Peyer's patch (tissue), 4 donors: ENCODE measurements around the gene CASKIN2. TPM values are rescaled to one million over a fixed set of nuclear protein-coding genes. Genes with fewer than 3 reads are reported as not detected.
"Not testable (repeated sequence)": the region's sequence is repeated elsewhere in the genome, so short reads cannot be mapped to it uniquely, and the experiment has no call there.

Experiments used
- DNase-seq, 3 donors: peaks; one replicate each; pipeline ENCODE4 v3.0.0-alpha.2; 2017 to 2019
- H3K27ac ChIP-seq, 4 donors: fragments of 200-600 bp; sonication (generic); one replicate each; pipeline ENCODE4 v1.5.1; 2016 to 2019
- H3K27me3 ChIP-seq, 2 donors: fragments of 200-600 bp; sonication (generic); one replicate each; pipeline ENCODE4 v1.5.1; 2019
- H3K36me3 ChIP-seq, 3 donors: fragments of 200-600 bp; sonication (generic); one replicate each; pipeline ENCODE4 v1.5.1; 2016 to 2019
- H3K4me1 ChIP-seq, 4 donors: fragments of 200-600 bp; sonication (generic); one replicate each; pipeline ENCODE4 v1.5.1; 2016 to 2019
- H3K4me3 ChIP-seq, 4 donors: fragments of 200-600 bp; sonication (generic); 1 replicate in 3 of 4; 2 replicates in 1 of 4; pipeline ENCODE4 v1.5.1; 2016 to 2019; ENCODE audit warnings: mild to moderate bottlenecking in 1 of 4
- H3K9me3 ChIP-seq, 4 donors: fragments of 200-600 bp; sonication (generic); one replicate each; pipeline ENCODE4 v1.5.1; 2016 to 2019; ENCODE audit warnings: mild to moderate bottlenecking in 1 of 4
- POLR2A ChIP-seq, 2 donors: fragments of 450-650 bp; IDR thresholded peaks; one replicate each; pipeline ENCODE4 v1.5.1; 2017; ENCODE audit warnings: antibody characterized with exemption in 2 of 2, mild to moderate bottlenecking in 2 of 2, moderate library complexity in 2 of 2
- total RNA-seq, 4 donors: library from RNA; depleted of rRNA; stranded (reverse); fragments of >200 nt; gene quantifications; one replicate each; pipeline ENCODE4 v1.1.0, GENCODE V29; 2016
- TF ChIP-seq, protein P1 (sequence below), 6 experiments: fragments of 450-650 bp in 4 of 6; fragments of 200-600 bp in 2 of 6; sonication (generic) in 1 of 6; IDR thresholded peaks; one replicate each; pipeline ENCODE4 v1.5.1; 2017 to 2019; ENCODE audit warnings: antibody characterized with exemption in 6 of 6, mild to moderate bottlenecking in 3 of 6, moderate library complexity in 1 of 6

Gene CASKIN2
- total RNA-seq, 4 donors from 2014 or later, result 12.4 to 24.0 (median 17.3) TPM

DNA sequence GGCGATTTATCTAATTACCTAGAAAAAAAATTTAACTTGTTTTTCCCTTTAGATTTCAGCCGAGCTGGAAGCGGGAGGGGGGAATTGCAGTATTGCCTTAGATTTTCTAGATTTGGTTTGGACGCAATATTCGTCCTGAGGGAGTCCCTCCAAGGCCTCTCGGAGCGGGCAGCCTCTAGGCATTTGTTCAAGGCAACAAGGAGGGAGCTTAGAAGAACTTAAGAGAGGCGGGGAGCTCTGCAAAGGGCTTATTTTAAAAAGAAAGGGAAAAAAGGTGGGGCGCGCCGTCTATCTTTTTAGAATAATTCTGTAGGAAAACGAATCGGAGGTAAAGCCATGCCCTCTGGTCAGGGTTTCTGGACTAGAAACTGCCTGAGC is 59.3 kb downstream of the CASKIN2 start:
- DNase-seq, result no peak

DNA sequence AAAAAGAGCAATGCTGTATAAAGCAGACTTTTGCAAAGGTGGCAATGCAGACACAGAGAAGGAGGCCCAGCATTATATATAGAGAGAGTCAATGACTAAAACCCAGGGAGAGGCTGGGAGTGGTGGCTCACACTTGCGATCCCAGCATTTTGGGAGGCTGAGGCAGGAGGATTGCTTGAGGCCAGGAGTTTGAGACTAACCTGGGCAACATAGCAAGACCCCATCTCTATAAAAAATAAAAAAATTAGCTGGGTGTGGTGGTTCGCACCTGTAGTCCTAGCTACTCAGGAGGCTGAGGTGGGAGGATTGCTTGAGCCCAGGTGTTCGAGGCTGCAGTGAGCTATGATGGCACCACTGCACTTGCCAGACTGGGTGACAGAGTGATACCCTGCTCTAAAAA is 60.7 kb downstream of the CASKIN2 start:
- H3K27me3 ChIP-seq, DNase-seq, H3K9me3 ChIP-seq, H3K36me3 ChIP-seq, H3K4me3 ChIP-seq: not testable (repeated sequence)
- H3K4me1 ChIP-seq, result peaks cover 0 to 48% (median 7%) of the 10 kb centered on the region in 4 donors
- peak overlapping the region in 1 of 4 donors; percentile 80 for H3K27ac ChIP-seq

More for the DNA sequence above, 59.3 kb downstream of the CASKIN2 start:
- no peaks in the 10 kb centered on the region for H3K9me3 ChIP-seq
- peak overlapping the region; percentile 80 to 88 (median 84) for H3K27ac ChIP-seq
- peak overlapping the region; percentile 86 to 91 (median 88) for H3K4me3 ChIP-seq
- TF ChIP-seq, protein P1, sequence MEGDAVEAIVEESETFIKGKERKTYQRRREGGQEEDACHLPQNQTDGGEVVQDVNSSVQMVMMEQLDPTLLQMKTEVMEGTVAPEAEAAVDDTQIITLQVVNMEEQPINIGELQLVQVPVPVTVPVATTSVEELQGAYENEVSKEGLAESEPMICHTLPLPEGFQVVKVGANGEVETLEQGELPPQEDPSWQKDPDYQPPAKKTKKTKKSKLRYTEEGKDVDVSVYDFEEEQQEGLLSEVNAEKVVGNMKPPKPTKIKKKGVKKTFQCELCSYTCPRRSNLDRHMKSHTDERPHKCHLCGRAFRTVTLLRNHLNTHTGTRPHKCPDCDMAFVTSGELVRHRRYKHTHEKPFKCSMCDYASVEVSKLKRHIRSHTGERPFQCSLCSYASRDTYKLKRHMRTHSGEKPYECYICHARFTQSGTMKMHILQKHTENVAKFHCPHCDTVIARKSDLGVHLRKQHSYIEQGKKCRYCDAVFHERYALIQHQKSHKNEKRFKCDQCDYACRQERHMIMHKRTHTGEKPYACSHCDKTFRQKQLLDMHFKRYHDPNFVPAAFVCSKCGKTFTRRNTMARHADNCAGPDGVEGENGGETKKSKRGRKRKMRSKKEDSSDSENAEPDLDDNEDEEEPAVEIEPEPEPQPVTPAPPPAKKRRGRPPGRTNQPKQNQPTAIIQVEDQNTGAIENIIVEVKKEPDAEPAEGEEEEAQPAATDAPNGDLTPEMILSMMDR (IDR thresholded peaks at IDR 0.05), result no peak
- peak in 1 of 2 donors; percentile 34 for TF ChIP-seq POLR2A (IDR thresholded peaks at IDR 0.05)
- peaks cover 0 to 56% (median 8%) of the 10 kb centered on the region in 4 donors for H3K4me1 ChIP-seq
- H3K36me3 ChIP-seq, result no peaks in the 10 kb centered on the region
- no peaks in the 10 kb centered on the region for H3K27me3 ChIP-seq

- H3K4me3 ChIP-seq, result no peak overlapping the region
- no peak for DNase-seq
- peak overlapping the region in 2 of 4 donors; percentile 80 to 81 for H3K27ac ChIP-seq
- H3K9me3 ChIP-seq, result no peaks in the 10 kb centered on the region
- H3K27me3 ChIP-seq, result no peaks in the 10 kb centered on the region
- peaks cover 0 to 44% (median 5%) of the 10 kb centered on the region in 4 donors for H3K4me1 ChIP-seq
- H3K36me3 ChIP-seq, result no peaks in the 10 kb centered on the region
- no peak for TF ChIP-seq POLR2A (IDR thresholded peaks at IDR 0.05)
- TF ChIP-seq, protein P1 (IDR thresholded peaks at IDR 0.05), result no peak
Measured at GRCh38 chr17:75454193-75454592, 61.1 kb downstream of the CASKIN2 start.

DNA sequence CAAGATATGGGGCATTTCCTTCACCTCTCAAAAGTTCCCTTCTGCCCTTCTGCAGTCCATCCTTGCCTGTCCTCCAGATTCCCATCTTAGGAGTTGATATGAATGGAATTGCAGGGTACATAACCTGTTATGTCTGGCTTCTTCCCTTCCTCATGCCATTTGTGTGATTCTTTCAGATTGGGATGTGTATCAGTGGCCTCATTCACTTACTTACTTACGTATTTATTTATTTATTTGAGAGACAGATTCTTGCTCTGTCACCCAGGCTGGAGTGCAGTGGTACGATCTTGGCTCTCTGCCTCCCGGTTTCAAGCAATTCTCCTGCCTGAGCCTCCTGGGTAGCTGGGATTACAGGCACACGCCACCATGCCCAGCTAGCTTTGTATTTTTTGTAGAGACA is 65.1 kb downstream of the CASKIN2 start:
- no peaks in the 10 kb centered on the region for H3K9me3 ChIP-seq
- no peaks in the 10 kb centered on the region for H3K27me3 ChIP-seq
- no peak overlapping the region for H3K4me3 ChIP-seq
- no peak for DNase-seq
- no peak overlapping the region for H3K27ac ChIP-seq
- H3K36me3 ChIP-seq, result no peaks in the 10 kb centered on the region
- H3K4me1 ChIP-seq, result peaks cover 0 to 15% (median 0%) of the 10 kb centered on the region in 4 donors
- TF ChIP-seq, protein P1 (IDR thresholded peaks at IDR 0.05), result no peak
- no peak for TF ChIP-seq POLR2A (IDR thresholded peaks at IDR 0.05)

Other genes starting within 250 kb of the CASKIN2 start
- gene MIF4GD, start 244.3 kb downstream of the CASKIN2 start, total RNA-seq, result 10 to 100 TPM; 14.5 to 35.5 (median 18.9) TPM
- 10 to 100 TPM in 3 of 4 donors, 1 to 10 TPM in 1; 8.2 to 24.8 (median 17.0) TPM for gene SLC25A19, start 226.1 kb downstream of the CASKIN2 start, total RNA-seq
- gene GRB2, start 109.9 kb downstream of the CASKIN2 start, total RNA-seq, result 100 to 1,000 TPM in 2 of 4 donors, 10 to 100 TPM in 2; 64.8 to 120 (median 98.3) TPM
- 100 to 1,000 TPM; 114 to 340 (median 178) TPM for gene TMEM94, start 58.9 kb downstream of the CASKIN2 start, total RNA-seq
- gene TSEN54, start 991 bp upstream of the CASKIN2 start, total RNA-seq, result 10 to 100 TPM; 47.9 to 89.5 (median 80.0) TPM
- 100 to 1,000 TPM; 221 to 563 (median 300) TPM for gene LLGL2, start 10.2 kb upstream of the CASKIN2 start, total RNA-seq
- 1,000 to 10,000 TPM in 3 of 4 donors, 100 to 1,000 TPM in 1; 552 to 2,671 (median 1,951) TPM for gene MYO15B, start 72.3 kb upstream of the CASKIN2 start, total RNA-seq
- gene SMIM5, start 117.9 kb upstream of the CASKIN2 start, total RNA-seq, result 100 to 1,000 TPM in 1 of 4 donors, 10 to 100 TPM in 2, not detected in 1; 68.8 to 161 (median 97.1) TPM
- 10 to 100 TPM; 26.3 to 85.0 (median 44.1) TPM for gene RECQL5, start 151.6 kb upstream of the CASKIN2 start, total RNA-seq
- 100 to 1,000 TPM in 2 of 4 donors, 10 to 100 TPM in 2; 65.3 to 117 (median 101) TPM for gene SAP30BP, start 151.8 kb upstream of the CASKIN2 start, total RNA-seq
- 100 to 1,000 TPM in 3 of 4 donors, 10 to 100 TPM in 1; 80.0 to 368 (median 219) TPM for gene ITGB4, start 205.9 kb upstream of the CASKIN2 start, total RNA-seq
- 10 to 100 TPM; 50.1 to 81.9 (median 64.1) TPM for gene GALK1, start 249.7 kb upstream of the CASKIN2 start, total RNA-seq